Glutamatergic neuron (in vitro differentiated cells): ENCODE results near the gene WNT3. TPM values are rescaled to one million over a fixed set of nuclear protein-coding genes. Genes with fewer than 3 reads are reported as not detected.
"Not testable (repeated sequence)": the region's sequence is repeated elsewhere in the genome, so short reads cannot be mapped to it uniquely, and the experiment has no call there.

ENCODE experiments used
- DNase-seq: peaks from one replicate; pipeline ENCODE4 v3.0.0; 2022
- H3K27ac Mint-ChIP-seq: one replicate; pipeline ENCODE4 v1.8.0; 2020; ENCODE audit warnings: mild to moderate bottlenecking, mixed read lengths, inconsistent platforms; ENCODE audit not compliant: unreplicated experiment
- H3K27me3 Mint-ChIP-seq: one replicate; pipeline ENCODE4 v1.8.0; 2020; ENCODE audit warnings: mild to moderate bottlenecking, moderate library complexity, mixed read lengths, inconsistent platforms; ENCODE audit not compliant: unreplicated experiment
- H3K36me3 Mint-ChIP-seq: one replicate; pipeline ENCODE4 v1.8.0; 2020; ENCODE audit warnings: mild to moderate bottlenecking, mixed read lengths, inconsistent platforms; ENCODE audit not compliant: unreplicated experiment
- H3K4me1 Mint-ChIP-seq: one replicate; pipeline ENCODE4 v1.8.0; 2020; ENCODE audit warnings: mild to moderate bottlenecking, low read depth, mixed read lengths, inconsistent platforms; ENCODE audit not compliant: unreplicated experiment
- H3K4me3 Mint-ChIP-seq: one replicate; pipeline ENCODE4 v1.8.0; 2020; ENCODE audit warnings: mild to moderate bottlenecking, mixed read lengths, inconsistent platforms; ENCODE audit not compliant: unreplicated experiment
- H3K9me3 Mint-ChIP-seq: one replicate; pipeline ENCODE4 v1.8.0; 2020; ENCODE audit warnings: mild to moderate bottlenecking, moderate library complexity, mixed read lengths, inconsistent platforms; ENCODE audit not compliant: unreplicated experiment
- total RNA-seq: library from RNA; stranded (reverse); fragmentation: NEBNext Ultra II Directional; extraction: Animal tissue kit (Norgen Biotek cat#: 25700); gene quantifications from one replicate; pipeline ENCODE4 v1.2.1, GENCODE V29; 2021; ENCODE audit not compliant: unreplicated experiment
- TF ChIP-seq, protein P1 (sequence below): fragments of 200-600 bp; sonication (generic); IDR thresholded peaks from one replicate; pipeline ENCODE4 v1.5.0; 2021; ENCODE audit not compliant: partially characterized antibody, unreplicated experiment

The WNT3 gene
- total RNA-seq, 1 donor from 2014 or later = 1.7 TPM

- H3K4me1 Mint-ChIP-seq = no peaks in the 10 kb centered on the region
- H3K4me3 Mint-ChIP-seq = peak overlapping the region; percentile 73
- peaks cover 1% of the 10 kb centered on the region for H3K9me3 Mint-ChIP-seq
- no peaks in the 10 kb centered on the region for H3K36me3 Mint-ChIP-seq
- H3K27me3 Mint-ChIP-seq = peaks cover 4% of the 10 kb centered on the region
- peak; percentile 45 for DNase-seq
- H3K27ac Mint-ChIP-seq = no peak overlapping the region
- TF ChIP-seq, protein P1, sequence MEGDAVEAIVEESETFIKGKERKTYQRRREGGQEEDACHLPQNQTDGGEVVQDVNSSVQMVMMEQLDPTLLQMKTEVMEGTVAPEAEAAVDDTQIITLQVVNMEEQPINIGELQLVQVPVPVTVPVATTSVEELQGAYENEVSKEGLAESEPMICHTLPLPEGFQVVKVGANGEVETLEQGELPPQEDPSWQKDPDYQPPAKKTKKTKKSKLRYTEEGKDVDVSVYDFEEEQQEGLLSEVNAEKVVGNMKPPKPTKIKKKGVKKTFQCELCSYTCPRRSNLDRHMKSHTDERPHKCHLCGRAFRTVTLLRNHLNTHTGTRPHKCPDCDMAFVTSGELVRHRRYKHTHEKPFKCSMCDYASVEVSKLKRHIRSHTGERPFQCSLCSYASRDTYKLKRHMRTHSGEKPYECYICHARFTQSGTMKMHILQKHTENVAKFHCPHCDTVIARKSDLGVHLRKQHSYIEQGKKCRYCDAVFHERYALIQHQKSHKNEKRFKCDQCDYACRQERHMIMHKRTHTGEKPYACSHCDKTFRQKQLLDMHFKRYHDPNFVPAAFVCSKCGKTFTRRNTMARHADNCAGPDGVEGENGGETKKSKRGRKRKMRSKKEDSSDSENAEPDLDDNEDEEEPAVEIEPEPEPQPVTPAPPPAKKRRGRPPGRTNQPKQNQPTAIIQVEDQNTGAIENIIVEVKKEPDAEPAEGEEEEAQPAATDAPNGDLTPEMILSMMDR = no peak
These were observed 46.7 kb downstream of the WNT3 start for GRCh38 chr17:46771561-46772474.

- Mint-ChIP-seq H3K9me3 (peaks cover 1% of the 10 kb centered on the region), H3K4me1 (no peaks in the 10 kb centered on the region), H3K4me3 (peak overlapping the region; percentile 23), H3K27ac (no peak overlapping the region), H3K27me3 (peaks cover 4% of the 10 kb centered on the region), H3K36me3 (no peaks in the 10 kb centered on the region)
- peak; percentile 70 for DNase-seq
- TF ChIP-seq, protein P1 = no peak
These were observed 47.5 kb downstream of the WNT3 start for GRCh38 chr17:46770818-46771560.

DNA sequence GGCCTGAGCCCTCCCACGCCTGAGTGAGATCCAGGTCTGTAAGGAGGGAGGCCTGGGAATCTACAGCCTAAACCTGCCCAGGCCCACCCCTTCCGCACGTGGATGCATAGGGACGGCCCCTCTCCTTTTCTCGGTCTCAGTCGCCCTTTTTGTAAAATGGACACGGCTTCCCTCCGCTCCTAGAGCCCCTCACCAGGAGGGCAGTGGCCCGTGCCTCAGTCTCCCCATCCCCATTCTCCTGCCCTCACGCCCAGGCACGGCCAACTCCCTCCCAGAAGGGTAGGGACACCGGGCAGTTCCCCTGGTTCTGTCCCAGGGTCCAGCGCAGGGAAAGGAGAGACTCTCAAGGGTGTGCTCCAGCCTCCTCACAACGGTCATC lies 48.1 kb downstream of the WNT3 start:
- no peak for DNase-seq
- Mint-ChIP-seq H3K36me3 (no peaks in the 10 kb centered on the region), H3K4me1 (no peaks in the 10 kb centered on the region), H3K27me3 (peaks cover 4% of the 10 kb centered on the region), H3K27ac (no peak overlapping the region), H3K4me3 (no peak overlapping the region), H3K9me3 (peaks cover 1% of the 10 kb centered on the region)
- TF ChIP-seq, protein P1 = no peak

DNA sequence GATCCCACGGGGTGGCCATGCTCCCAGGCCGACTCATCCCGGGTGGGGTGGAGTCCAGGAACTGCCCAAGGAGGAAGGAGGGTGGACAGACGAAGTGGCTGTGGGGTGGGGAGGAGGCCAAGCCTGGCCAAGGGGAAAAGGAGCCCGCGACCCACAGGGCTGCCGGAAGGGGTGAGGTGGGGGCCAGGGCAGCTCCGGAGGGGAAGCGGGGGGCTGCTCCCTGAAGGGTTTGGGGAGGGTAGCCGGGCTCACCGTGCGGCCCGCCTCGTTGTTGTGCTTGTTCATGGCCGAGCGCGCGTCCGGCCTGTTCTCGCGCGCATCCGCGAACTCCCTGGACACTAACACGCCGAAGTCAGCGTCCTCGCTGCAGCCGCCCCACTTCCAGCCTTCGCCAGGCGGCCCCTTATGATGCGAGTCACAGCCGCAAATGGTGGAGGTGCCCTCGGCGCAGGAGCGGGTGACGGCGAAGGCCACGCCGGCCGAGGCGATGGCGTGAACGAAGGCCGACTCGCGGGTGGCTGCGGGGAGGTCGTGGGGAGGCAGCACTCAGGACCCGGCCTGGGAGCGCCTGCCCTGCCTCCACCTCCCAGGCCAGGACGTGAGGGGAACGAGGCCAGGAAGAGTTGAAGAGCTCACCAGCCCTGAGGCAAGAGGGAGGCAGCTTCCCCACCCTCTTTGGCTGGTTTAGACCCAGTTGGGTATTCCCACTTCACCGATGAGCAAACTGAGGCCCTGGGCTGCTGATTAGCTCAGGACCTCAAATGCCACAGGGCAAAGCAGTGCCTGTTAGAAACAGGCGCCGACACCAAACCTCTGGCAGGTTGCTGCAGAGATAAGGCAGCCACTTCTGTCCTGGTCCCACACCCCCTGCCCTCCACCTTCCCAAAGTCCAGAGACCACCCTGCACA lies 48.7 kb downstream of the WNT3 start:
- no peak for DNase-seq
- TF ChIP-seq, protein P1 = no peak
- peaks cover 1% of the 10 kb centered on the region for H3K9me3 Mint-ChIP-seq
- peaks cover 4% of the 10 kb centered on the region for H3K27me3 Mint-ChIP-seq
- H3K27ac Mint-ChIP-seq = no peak overlapping the region
- no peaks in the 10 kb centered on the region for H3K4me1 Mint-ChIP-seq
- no peaks in the 10 kb centered on the region for H3K36me3 Mint-ChIP-seq
- no peak overlapping the region for H3K4me3 Mint-ChIP-seq

DNA sequence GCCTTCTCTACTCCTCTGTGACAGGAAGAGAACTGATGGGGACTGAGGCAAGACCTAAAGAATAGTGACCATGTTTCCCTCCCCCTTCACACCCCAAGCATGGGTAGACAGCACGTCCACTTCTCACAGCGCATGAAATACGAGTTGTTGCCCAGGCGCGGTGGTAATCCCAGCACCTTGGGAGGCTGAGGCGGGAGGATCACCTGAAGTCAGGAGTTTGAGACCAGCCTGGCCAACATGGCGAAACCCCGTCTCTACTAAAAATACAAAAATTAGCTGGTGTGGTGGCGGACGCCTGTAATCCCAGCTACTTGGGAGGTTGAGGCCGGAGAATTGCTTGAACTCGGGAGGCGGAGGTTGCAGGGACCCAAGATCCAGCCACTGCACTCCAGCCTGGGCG lies 49.6 kb downstream of the WNT3 start:
- H3K36me3 Mint-ChIP-seq, H3K27me3 Mint-ChIP-seq: not testable (repeated sequence)

More for the DNA sequence above, 49.6 kb downstream of the WNT3 start:
- DNase-seq, H3K9me3 Mint-ChIP-seq, H3K4me1 Mint-ChIP-seq, H3K4me3 Mint-ChIP-seq, H3K27ac Mint-ChIP-seq: not testable (repeated sequence)
